ENCODE measurements around the gene CHRDL2.
"Not testable (repeated sequence)": the region's sequence is repeated elsewhere in the genome, so short reads cannot be mapped to it uniquely, and the experiment has no call there.

Gene CHRDL2

DNA sequence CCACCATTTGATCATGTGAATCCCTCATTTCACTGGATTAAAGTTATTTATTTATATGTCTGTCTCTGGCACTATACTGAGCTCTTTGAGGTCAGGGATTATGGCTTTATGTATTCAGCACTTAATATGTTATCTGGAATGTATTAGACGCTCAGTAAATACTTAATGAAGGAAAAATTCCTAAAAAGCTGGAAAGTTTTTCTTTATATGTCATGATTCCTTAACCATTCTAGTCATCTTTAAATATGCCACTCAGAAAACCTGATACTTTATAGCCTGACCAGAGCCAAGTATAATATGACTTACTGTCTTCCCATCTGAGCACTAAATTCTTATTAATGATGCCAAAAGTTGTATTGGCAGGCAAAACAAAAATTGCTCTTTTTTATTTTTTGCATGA, 44.5 kb upstream of the CHRDL2 start:
- ChIA-PET POLR2A (no interaction called here), CTCF (interaction anchor here (0.9 kb wide), 1 partner anchor 16 kb away, joined by 4 read pairs; no protein-coding TSS in a partner anchor)
- no peak for DNase-seq (ENCODE audit: extremely low spot score)
- TF ChIP-seq, protein P1, sequence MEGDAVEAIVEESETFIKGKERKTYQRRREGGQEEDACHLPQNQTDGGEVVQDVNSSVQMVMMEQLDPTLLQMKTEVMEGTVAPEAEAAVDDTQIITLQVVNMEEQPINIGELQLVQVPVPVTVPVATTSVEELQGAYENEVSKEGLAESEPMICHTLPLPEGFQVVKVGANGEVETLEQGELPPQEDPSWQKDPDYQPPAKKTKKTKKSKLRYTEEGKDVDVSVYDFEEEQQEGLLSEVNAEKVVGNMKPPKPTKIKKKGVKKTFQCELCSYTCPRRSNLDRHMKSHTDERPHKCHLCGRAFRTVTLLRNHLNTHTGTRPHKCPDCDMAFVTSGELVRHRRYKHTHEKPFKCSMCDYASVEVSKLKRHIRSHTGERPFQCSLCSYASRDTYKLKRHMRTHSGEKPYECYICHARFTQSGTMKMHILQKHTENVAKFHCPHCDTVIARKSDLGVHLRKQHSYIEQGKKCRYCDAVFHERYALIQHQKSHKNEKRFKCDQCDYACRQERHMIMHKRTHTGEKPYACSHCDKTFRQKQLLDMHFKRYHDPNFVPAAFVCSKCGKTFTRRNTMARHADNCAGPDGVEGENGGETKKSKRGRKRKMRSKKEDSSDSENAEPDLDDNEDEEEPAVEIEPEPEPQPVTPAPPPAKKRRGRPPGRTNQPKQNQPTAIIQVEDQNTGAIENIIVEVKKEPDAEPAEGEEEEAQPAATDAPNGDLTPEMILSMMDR (IDR thresholded peaks at IDR 0.05; ENCODE audit: control extremely low read depth, extremely low read depth, low read depth, missing control alignments) = no peak

DNA sequence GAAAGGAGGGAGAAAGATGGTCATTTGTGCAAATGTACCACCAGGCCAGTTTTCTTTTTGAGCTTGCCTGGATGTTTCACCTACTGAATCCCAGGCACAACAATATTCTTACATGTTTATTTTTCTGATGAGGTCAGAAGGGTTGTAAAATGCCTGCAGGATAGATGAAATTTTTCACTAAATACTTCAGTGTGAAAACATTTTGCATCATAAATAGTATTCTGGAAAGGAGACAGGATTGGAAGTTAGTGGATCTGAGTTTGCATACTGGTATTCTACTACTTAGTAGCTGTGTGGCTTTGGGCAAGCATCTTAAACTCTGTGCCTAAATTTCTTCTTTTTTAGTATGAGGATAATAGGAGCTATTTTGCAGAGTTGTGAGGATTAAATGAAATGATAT, 42.2 kb upstream of the CHRDL2 start:
- ChIA-PET POLR2A (no interaction called here), CTCF (interaction anchor here (0.7 to 2.6 kb wide), 7 partner anchors 10 to 48 kb away, joined by 3 to 7 read pairs (median 4); no protein-coding TSS in a partner anchor)
- no peak for DNase-seq (ENCODE audit: extremely low spot score)

DNA sequence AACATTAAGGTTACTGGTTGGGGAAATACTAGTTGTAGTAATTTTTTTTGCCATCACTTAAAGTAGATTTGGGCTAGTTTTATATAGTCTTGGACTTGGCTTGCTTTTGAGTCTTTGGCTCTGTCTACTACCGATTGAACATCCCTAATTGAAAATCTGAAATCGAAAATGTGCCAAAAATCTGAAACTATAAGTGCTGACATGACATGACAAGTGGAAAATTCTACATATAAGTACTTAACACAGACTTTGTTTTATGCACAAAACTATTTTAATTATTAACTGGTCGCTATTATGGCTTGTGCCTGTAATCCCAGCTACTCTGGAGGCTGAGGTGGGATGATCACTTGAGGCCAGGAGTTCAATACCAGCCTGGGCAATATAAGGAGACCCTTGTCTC, 39.9 kb upstream of the CHRDL2 start:
- TF ChIP-seq, protein P1 (IDR thresholded peaks at IDR 0.05; ENCODE audit: control extremely low read depth, extremely low read depth, low read depth, missing control alignments) = no peak
- ChIA-PET CTCF (interaction anchor here (2.0 kb wide), 1 partner anchor 31 kb away, joined by 4 read pairs; no protein-coding TSS in a partner anchor), POLR2A (no interaction called here)
- no peak for DNase-seq (ENCODE audit: extremely low spot score)

More for the DNA sequence above, 42.2 kb upstream of the CHRDL2 start:
- TF ChIP-seq, protein P1 (IDR thresholded peaks at IDR 0.05; ENCODE audit: control extremely low read depth, extremely low read depth, low read depth, missing control alignments) = no peak

DNA sequence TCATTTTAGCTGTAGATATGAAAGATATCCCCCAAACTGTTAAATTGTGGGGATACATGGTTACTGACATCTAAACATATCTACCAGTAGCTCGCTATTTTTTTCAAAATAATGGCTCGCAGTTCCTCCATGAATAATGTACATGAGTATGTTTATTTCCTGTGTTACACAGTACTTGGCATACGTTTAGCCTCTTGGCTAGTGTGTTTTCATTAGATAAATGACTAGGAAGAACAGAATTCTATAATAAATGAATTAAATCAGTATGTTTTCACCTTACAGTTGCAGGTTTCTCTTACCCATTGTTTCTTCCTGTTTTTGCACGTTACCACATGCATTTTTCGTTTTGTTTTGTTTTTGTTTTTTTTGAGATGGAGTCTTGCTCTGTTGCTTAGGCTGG, 39.2 kb upstream of the CHRDL2 start:
- DNase-seq (ENCODE audit: extremely low spot score) = no peak
- TF ChIP-seq, protein P1 (IDR thresholded peaks at IDR 0.05; ENCODE audit: control extremely low read depth, extremely low read depth, low read depth, missing control alignments) = no peak
- POLR2A ChIA-PET = no interaction called here
- CTCF ChIA-PET = interaction anchor here (1.0 to 2.0 kb wide), 3 partner anchors 11 to 44 kb away, joined by 3 to 8 read pairs (median 4); no protein-coding TSS in a partner anchor

DNA sequence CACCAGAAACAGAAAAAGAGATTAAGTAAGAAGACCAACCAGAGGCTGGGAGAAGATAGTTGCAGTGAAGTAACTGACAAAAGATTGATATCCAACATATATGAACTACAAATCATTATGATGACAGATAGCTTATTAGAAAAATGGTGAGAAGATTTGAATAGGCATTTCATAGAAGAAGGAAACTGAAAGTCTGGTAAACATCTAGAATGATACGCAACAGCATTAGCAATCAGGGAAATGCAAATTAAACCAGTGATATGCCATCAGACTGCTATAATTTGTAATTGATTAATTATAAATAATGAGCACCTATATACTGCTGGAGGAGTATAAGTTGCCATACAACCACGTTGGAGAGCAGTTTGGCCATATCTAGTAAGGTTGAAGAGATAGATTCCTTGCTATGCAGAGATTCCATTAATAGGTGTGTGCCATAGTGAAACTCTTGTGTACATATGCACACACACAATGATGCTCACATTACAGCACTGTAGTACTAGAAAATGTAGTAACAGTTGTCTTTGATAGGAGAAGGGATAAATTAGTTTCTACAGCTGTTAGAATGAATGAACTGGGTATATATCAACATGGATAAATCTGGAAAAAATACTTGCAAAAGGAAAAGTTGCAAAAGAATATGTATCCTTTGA, 38.0 kb upstream of the CHRDL2 start:
- ChIA-PET POLR2A (no interaction called here), CTCF (interaction anchor here (1.3 to 2.0 kb wide), 3 partner anchors 12 to 29 kb away, joined by 3 to 8 read pairs (median 4); no protein-coding TSS in a partner anchor)
- TF ChIP-seq, protein P1 (IDR thresholded peaks at IDR 0.05; ENCODE audit: control extremely low read depth, extremely low read depth, low read depth, missing control alignments) = no peak
- DNase-seq (ENCODE audit: extremely low spot score) = no peak

DNA sequence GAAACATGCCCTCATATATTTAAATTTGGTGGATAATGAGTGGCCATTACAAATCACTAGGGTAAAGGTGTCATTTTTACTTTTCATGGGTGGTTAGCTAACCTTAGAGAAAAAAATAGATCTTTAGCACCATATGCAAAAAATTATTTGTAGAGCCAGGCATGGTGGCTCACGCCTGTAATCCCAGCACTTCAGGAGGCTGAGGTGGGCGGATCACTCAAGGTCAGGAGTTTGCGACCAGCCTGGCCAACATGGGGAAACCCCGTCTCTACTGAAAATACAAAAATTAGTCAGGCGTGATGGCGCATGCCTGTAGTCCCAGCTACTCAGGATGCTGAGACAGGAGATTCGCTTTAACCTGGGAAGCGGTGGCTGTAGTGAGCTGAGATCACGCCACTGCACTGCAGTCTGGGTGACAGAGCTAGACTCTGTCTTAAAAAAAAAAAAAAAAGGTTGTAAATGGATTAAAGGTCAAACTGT, 37.0 kb upstream of the CHRDL2 start:
- DNase-seq (ENCODE audit: extremely low spot score); POLR2A ChIA-PET: not testable (repeated sequence)
- CTCF ChIA-PET = interaction anchor here (0.9 to 1.3 kb wide), 3 partner anchors 13 to 28 kb away, joined by 3 read pairs; no protein-coding TSS in a partner anchor

DNA sequence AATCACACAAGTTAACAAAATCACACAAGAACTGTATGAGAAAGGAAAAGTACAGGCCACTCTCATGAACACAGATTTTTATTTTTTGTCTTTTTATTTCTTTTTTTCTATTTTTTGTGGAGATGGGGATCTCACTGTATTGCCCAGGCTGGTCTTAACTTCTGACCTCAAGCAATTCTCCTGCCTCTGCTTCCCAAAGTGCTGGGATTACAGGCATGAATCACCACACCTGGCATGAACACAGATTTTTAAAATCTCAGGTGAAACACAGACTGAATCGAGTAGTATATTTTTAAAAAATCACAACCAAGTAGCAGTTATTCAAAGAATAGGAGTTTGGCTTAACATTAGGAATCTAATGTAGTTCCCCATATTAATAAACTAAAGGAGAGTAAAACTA, 35.7 kb upstream of the CHRDL2 start:
- CTCF ChIA-PET = no interaction called here
- POLR2A ChIA-PET = no interaction called here
- TF ChIP-seq, protein P1 (IDR thresholded peaks at IDR 0.05; ENCODE audit: control extremely low read depth, extremely low read depth, low read depth, missing control alignments) = no peak
- no peak for DNase-seq (ENCODE audit: extremely low spot score)
